ENCODE results near the gene SRCIN1.

The SRCIN1 gene

DNA sequence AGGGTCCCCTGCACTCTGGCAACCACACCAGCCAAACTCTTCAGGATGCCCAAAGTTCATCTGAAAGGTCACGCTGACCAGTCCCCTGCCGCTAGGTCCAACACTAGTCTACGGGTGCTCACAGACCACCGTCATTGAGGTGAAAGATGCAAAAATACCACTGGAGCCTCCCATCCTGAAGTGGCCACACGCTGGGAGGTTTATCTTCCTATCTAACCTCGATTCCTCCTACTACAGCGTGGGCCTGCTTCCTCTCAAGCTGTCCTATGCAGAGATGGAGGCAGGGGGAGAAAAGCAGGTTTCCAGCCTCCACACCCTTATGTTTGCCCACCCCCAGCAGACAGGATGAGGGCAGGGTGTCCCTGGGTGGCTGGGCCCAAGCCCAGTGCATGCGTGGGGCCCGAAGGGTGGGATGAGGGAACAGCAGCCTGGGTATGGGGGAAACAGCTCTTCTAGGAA, 6.3 kb downstream of the SRCIN1 start:
- DNase-seq = no peak

DNA sequence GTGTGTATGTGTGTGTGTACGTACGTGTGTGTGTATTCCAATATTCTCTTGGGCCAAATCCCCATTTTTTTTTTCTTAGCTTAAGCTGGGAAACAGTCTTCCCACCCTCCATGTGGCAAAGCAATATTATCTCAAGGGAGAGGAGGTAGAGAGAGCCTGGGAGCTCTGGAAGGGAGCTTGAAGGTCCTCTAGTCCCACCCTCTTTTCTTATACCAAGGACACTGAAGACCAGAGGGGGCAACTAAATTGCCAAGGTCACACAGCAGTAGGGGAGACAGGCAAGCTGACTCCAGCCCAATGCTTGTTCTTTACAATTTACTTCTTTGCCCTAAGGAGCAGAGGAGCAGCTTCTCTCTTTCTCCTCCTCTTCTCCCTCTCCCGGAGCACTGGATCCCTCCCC, 6.8 kb downstream of the SRCIN1 start:
- no peak for DNase-seq

- DNase-seq = peak; percentile 93
These were observed 7.2 kb downstream of the SRCIN1 start for GRCh38 chr17:38598536-38598935.

DNA sequence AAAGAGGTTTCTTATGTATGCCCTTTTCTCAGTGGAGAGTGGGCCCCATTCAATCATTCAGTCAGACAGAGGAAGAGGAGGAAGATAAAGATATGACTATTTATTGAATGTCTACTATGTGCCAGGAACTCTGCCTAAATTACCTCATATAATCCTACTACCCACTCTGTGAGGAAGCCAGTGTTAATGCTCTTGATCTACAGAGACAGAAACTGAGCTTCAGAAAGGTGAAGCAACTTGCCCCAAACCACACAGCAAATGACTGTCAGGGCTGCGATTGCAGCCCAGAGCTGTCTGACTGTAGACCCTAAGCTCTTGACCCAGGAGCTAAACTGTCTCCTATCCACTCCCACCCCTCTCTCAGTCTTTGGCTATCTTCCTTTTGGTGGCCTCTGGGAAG, 8.4 kb downstream of the SRCIN1 start:
- no peak for DNase-seq

GRCh38 chr17:38596651-38597050, 9.1 kb downstream of the SRCIN1 start:
- DNase-seq = no peak

- DNase-seq = no peak
These were observed 9.9 kb downstream of the SRCIN1 start for GRCh38 chr17:38595892-38596291.

DNA sequence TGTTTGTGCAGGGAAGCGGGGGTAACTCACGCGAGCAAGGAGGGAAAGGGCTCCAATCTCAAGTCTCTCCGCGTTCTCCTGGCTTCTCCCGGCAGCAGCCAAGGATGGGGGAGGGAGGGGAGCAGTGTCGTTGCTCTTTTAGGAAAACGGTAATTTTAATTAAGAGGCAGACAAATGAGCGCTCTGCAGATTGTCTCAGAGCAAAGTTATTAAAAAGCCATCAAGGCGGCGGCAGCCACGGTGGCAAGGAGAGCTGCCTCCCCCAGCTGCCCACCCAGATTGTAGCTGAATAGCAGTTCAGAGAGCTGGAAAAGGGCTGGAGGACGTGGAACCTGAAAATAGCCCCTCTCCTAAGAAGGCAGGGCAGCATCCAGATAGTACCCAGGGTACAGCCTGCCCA, 11.6 kb downstream of the SRCIN1 start:
- no peak for DNase-seq

GRCh38 chr17:38592487-38592886, 13.3 kb downstream of the SRCIN1 start:
- DNase-seq = no peak

DNA sequence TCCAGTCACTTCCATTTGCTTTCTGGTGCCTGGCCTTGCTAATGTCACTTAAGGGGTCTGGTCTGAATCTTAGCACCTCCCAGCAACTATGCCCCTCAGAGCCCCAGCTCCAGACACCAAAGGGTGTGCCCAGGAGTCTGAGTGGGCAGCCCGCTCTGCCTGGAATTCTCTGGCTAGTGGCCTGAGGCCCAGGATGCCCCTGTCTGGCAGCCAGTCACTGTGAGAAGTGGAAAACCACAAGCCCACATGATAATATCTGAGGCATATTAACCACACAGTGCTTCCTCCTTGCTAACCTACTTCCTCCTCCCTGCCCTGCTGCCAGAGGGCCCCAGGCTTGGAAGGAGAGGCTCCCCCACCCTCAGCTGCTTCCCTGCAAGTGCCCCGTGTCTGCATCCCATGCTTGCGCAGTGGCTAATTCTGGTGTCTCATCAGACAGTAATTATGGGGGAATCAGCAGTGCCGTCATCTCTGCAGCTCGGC, 14.0 kb downstream of the SRCIN1 start:
- DNase-seq = no peak

DNA sequence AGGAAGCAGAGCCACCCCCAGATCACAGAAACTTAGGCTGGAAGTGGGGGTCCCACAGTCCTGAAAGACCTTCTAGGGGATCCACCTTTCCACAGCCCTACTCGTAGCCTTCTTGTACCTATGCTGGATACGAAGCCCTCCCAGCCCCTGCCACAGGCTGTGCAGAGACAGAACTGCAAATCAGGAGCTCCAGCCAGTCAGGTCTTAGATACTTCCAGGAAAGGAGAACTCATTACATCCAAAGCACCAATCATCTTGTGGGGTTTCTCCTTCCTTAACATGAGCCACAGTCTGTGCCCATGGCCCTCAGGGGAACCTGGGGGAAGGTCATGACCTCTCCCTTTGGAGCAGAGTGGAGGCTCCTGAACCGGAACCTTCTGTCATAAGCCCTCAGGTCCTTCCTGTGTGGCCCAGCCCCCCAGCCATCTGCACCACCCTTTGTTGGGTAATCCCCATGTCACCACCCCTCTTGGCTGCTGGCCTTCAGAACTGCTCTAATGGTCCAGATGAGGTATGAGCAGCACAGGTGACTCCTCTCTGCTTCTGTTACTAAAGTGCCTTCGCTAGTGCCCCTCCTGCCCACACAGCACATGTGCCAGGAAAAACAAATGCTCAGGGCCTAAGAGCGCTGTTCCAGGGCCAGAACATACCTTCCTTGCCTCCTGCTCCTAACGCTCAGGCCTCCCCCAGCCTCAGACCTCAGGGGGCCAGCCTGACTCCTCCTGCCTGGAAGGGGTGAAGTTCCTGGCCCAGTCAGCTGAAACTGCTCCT, 14.6 kb downstream of the SRCIN1 start:
- no peak for DNase-seq

- no peak for DNase-seq
These were observed 16.2 kb downstream of the SRCIN1 start for GRCh38 chr17:38589462-38590114.

DNA sequence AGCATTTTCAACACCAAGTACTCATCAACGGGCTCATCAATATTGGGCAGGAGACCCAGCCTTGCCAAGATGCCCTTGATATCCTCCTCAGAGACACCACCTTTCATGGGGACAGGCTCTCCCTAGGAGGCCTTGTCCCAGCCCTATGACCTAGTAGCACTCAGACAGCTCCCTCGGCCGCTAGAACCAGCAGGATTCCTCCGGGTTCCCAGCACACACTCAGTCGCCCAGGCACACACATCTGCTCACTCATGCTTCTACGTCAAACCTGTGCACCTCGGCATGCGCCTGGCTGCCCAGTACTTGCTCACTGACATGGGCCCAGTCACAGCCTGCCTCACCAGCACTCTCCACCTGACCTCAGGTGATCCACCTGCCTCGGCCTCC, 17.0 kb downstream of the SRCIN1 start:
- no peak for DNase-seq

GRCh38 chr17:38587947-38588787, 17.6 kb downstream of the SRCIN1 start:
- DNase-seq = no peak

DNA sequence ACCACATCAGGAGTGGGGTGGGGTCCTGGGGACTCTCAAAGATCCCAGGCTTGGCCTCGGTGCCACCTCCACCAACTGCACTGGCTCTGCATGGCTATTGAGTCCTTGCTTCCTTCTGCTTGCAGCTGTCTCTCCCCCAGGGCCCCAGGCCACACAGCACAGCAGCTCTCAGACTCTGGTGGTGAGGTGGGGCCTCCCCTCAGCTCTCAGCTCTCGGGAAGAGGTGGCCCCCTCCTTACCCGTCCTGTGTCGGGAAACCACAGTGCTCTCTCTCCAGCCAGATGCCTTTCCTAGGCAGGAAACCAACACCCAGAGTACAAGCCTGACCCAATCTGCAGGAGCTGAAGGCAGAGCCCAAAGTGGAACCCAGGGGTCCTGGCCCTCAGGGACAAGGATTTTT, 18.5 kb downstream of the SRCIN1 start:
- DNase-seq = no peak

- DNase-seq = no peak
These were observed 19.0 kb downstream of the SRCIN1 start for GRCh38 chr17:38586788-38587187.

DNA sequence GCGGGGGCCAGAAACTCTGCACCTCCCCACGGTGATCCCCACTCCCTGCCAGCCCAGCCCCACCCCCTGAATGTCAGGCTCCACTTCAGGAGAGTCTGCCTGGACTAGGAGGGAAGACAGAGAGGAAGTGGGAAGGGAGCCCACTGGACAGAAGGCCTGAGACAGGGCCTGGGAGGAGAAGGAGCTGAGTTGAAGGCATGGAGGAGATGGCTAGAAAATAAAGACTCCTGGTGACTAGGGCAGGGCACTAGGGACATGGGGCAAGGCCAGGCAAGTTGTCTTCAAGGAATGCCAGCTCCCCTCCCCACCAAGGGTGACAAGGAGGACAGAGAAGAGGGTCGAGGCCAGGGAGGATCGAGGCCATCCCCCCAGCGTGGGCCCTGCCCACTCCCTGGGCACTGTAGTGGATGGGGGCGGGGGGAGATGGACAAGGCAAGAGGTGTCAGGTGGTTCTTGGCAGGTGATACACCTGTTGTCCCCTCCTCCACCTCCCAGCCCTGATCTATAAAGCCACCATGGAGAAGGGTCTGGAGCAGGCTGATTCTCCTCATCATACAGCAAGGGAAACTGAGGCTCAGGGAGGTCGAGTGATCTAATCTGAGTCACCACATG, 19.7 kb downstream of the SRCIN1 start:
- no peak for DNase-seq

DNA sequence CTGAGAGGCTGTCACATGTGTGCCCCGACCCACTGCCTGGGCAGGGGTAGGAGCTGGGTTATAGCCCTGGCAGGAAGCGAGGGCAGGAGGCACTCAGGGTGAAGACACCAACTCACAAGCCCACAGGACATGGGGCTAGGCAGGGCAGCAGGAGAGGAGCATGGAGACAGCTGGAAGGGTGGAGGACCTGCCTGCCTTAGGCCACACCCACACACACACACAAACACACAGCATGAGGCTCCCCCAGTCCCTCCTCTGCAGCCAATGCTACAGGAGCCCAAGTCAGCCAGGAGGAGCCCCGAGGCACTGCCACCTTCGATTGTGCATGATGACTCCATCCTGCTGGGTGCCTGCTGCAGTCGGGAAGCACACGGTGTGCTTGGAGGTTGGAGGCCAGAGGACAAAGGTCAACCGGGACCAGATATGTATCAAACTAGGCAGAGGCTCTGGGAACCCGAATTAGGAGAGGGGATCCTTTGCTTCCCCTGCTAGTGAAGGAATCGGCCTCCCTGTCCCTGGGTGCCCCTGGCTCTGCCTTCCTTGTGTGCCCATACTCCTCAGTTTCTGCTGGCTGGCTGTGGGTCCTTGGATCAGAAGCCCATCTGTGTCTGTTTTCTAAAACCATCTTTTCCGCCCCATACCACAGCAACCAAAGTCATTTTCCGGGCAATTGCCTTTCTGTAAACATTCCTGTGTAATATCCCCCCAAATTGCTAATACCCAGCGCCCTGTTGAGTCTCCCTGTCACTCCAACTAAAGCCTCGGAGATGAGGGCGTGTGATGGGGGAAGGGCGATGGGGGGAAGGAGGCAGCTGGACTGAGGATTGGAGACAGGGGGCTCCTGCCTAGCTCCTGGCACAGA, 20.5 kb downstream of the SRCIN1 start:
- peak; percentile 76 for DNase-seq

- peak; percentile 55 for DNase-seq
These were observed 21.3 kb downstream of the SRCIN1 start for GRCh38 chr17:38584350-38584925.

- DNase-seq = no peak
These were observed 21.9 kb downstream of the SRCIN1 start for GRCh38 chr17:38583828-38584349.

- no peak for DNase-seq
These were observed 22.6 kb downstream of the SRCIN1 start for GRCh38 chr17:38583176-38583575.

DNA sequence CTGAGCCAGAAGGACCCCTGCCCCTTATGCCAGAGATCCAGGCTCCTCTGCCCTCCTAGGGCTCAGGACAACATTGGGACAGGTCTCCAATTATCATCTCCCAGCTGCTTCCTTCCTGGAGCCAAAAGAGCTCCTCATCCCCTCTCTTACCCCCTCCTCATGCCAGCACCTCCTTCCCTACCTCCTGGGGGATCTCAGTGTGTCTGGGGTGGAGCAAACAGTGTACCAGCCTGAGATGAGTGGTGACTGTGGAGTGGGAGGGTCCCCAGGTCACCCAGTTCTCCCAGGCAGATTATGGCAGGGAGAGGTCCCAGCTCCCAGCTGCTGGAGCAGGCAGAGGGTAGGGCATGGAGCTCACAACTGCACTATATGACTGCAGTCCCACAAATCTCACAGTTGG, 23.7 kb downstream of the SRCIN1 start:
- no peak for DNase-seq
